NB4 (cell line): ENCODE results near the gene MAN2A2.

ENCODE experiments used
- CTCF ChIP-seq: IDR thresholded peaks from one replicate; pipeline ENCODE4 v1.5.1; 2012; ENCODE audit warnings: low read depth, low read length
- MAX ChIP-seq: IDR thresholded peaks from 2 replicates; pipeline ENCODE4 v1.6.1; 2011; ENCODE audit warnings: low read depth, low read length
- POLR2A ChIP-seq: IDR thresholded peaks from 2 replicates; pipeline ENCODE4 v1.6.1; 2011; ENCODE audit warnings: mild to moderate bottlenecking; ENCODE audit not compliant: insufficient read length; ENCODE audit errors: extremely low read depth

DNA sequence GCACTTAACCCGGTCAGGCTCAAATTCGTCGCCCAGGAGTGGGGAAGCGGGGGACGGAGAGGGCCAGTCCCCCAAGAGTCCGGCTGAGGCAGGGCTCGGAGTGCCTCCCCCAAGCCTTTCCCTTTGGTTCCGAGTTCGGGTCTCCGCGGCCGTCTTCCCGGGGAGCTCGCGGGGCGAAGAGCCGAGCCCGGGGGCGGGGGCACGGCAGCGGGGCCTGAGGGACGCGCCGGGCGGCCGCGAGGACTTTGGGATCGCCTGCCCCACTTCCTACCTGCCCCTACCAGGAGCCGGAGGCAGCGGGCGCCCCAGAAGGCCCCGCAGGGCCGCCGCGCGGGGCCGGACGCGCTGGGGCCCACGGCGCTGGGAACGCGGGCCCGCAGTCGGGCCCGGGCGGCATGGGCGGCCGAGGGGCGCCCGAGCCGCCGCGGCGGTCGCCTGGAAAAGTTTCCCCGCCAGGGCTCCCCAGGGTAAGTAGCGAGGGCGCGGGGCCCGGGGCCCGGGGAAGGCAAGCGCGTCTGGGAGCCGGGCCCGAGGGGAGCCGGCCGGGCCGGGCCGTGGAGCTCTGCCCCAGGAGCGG lies 31.9 kb upstream of the MAN2A2 start:
- TF ChIP-seq CTCF (no peak), POLR2A (no peak), MAX (no peak)
